DMS114 treated with DMSO at 0.1 percent for 48 hours (cell line): ENCODE results near the gene MYMX.

Experiments
- DNase-seq: peaks from one replicate; lab custom pipeline; 2025; ENCODE audit not compliant: unreplicated experiment; lab: John Stamatoyannopoulos, UW

Gene MYMX

GRCh38 chr6:44262467-44263353 is 46.0 kb downstream of the MYMX start:
- no peak for DNase-seq

- DNase-seq = no peak
Observed at GRCh38 chr6:44263354-44264100, 46.8 kb downstream of the MYMX start.

- DNase-seq = no peak
Observed at GRCh38 chr6:44264154-44265006, 47.7 kb downstream of the MYMX start.

- peak; percentile 76 for DNase-seq
Observed at GRCh38 chr6:44265007-44265721, 48.4 kb downstream of the MYMX start, which contains the start of gene NFKBIE. Gene NFKBIE, minus strand, starts transcription at chr6:44265551. Its CDS starts 205 bp downstream, at chr6:44265346.

GRCh38 chr6:44265722-44266233 is 49.1 kb downstream of the MYMX start:
- no peak for DNase-seq

GRCh38 chr6:44266347-44266746 is 49.6 kb downstream of the MYMX start:
- DNase-seq = no peak

GRCh38 chr6:44267252-44267651 is 50.5 kb downstream of the MYMX start:
- no peak for DNase-seq
